WTC11 (cell line): ENCODE measurements around the gene COPS9. TPM values are rescaled to one million over a fixed set of nuclear protein-coding genes. Genes with fewer than 3 reads are reported as not detected.

Experiments used
- ATAC-seq: fragments of 200-7000 bp; cut with Tn5 transposase; 2 replicates; pipeline ENCODE4 v1.10.0; 2021; ENCODE audit warnings: mild to moderate bottlenecking, moderate library complexity
- CTCF ChIA-PET: fragments of 300-600 bp; sonication (Branson Sonifier 250); formaldehyde crosslinking; loops from one replicate; lab custom pipeline; 2021; ENCODE audit warnings: antibody characterized with exemption; lab: Charles Lee
- POLR2A ChIA-PET: fragments of 350-600 bp; sonication (Branson Sonifier 250); formaldehyde crosslinking; loops from one replicate; lab custom pipeline; 2021; ENCODE audit warnings: antibody characterized with exemption; lab: Charles Lee
- DNase-seq: peaks from one replicate; pipeline ENCODE4 v3.0.0; 2021; ENCODE audit warnings: low spot score
- H3K27ac Mint-ChIP-seq: 2 replicates; pipeline ENCODE4 v1.8.0; 2021; ENCODE audit warnings: mixed read lengths
- H3K27me3 Mint-ChIP-seq: 2 replicates; pipeline ENCODE4 v1.8.0; 2021; ENCODE audit warnings: low read depth, mild to moderate bottlenecking, moderate library complexity, mixed read lengths
- H3K36me3 Mint-ChIP-seq: 2 replicates; pipeline ENCODE4 v1.8.0; 2021; ENCODE audit warnings: mixed read lengths
- H3K4me1 Mint-ChIP-seq: 2 replicates; pipeline ENCODE4 v1.8.0; 2022; ENCODE audit warnings: mixed read lengths
- H3K4me3 Mint-ChIP-seq: 2 replicates; pipeline ENCODE4 v1.8.0; 2021; ENCODE audit warnings: mild to moderate bottlenecking, moderate library complexity, mixed read lengths
- H3K9me3 Mint-ChIP-seq: 2 replicates; pipeline ENCODE4 v1.8.0; 2021; ENCODE audit warnings: mixed read lengths
- ESRRA ChIP-seq: sonication (generic); formaldehyde crosslinking; IDR thresholded peaks from 2 replicates; pipeline ENCODE4 v1.8.1; 2022; ENCODE audit warnings: mild to moderate bottlenecking, missing genetic modification reagents, borderline replicate concordance
- FOXP1 ChIP-seq: sonication (generic); formaldehyde crosslinking; IDR thresholded peaks from 2 replicates; pipeline ENCODE4 v1.8.0; 2022; ENCODE audit warnings: missing genetic modification reagents, mild to moderate bottlenecking, moderate library complexity, borderline replicate concordance
- GTF2I ChIP-seq: fragments of 250-450 bp; sonication (Bioruptor Pico); conservative IDR thresholded peaks from 2 replicates; pipeline ENCODE4 v1.4.0; 2021; ENCODE audit warnings: mild to moderate bottlenecking
- NFYB ChIP-seq: sonication (generic); formaldehyde crosslinking; conservative IDR thresholded peaks from 2 replicates; pipeline ENCODE4 v1.8.0; 2022; ENCODE audit warnings: low read depth, missing genetic modification reagents
- NR1H2 ChIP-seq: sonication (generic); formaldehyde crosslinking; IDR thresholded peaks from 2 replicates; pipeline ENCODE4 v1.9.0; 2021; ENCODE audit warnings: mild to moderate bottlenecking, moderate library complexity, missing genetic modification reagents
- RELA ChIP-seq: sonication (generic); formaldehyde crosslinking; IDR thresholded peaks from 2 replicates; pipeline ENCODE4 v1.8.1; 2022; ENCODE audit warnings: missing genetic modification reagents, mild to moderate bottlenecking, borderline replicate concordance
- SMAD3 ChIP-seq: sonication (generic); formaldehyde crosslinking; IDR thresholded peaks from 2 replicates; pipeline ENCODE4 v1.8.0; 2022; ENCODE audit warnings: missing genetic modification reagents, mild to moderate bottlenecking, borderline replicate concordance
- SOX15 ChIP-seq: fragments of 250-450 bp; sonication (Bioruptor Pico); IDR thresholded peaks from 2 replicates; pipeline ENCODE4 v1.9.0; 2021; ENCODE audit warnings: mild to moderate bottlenecking
- ZNF317 ChIP-seq: sonication (generic); formaldehyde crosslinking; IDR thresholded peaks from 2 replicates; pipeline ENCODE4 v1.8.1; 2023; ENCODE audit warnings: low read depth, mild to moderate bottlenecking, moderate library complexity, missing genetic modification reagents, borderline replicate concordance
- ZNF416 ChIP-seq: fragments of 250-450 bp; sonication (Bioruptor Pico); IDR thresholded peaks from 2 replicates; pipeline ENCODE4 v1.9.0; 2021; ENCODE audit warnings: mild to moderate bottlenecking, inconsistent platforms
- ZNF423 ChIP-seq: fragments of 250-450 bp; sonication (Bioruptor Pico); IDR thresholded peaks from 2 replicates; pipeline ENCODE4 v2.1.2; 2022; ENCODE audit warnings: mild to moderate bottlenecking, moderate library complexity
- total RNA-seq: library from RNA; stranded (reverse); gene quantifications from 3 replicates; pipeline ENCODE4 v1.2.3, GENCODE V29; 2021
- TF ChIP-seq, protein P1 (sequence below): sonication (generic); formaldehyde crosslinking; IDR thresholded peaks from 2 replicates; pipeline ENCODE4 v1.8.0; 2023; ENCODE audit warnings: missing genetic modification reagents
- TF ChIP-seq, protein P2 (sequence below): fragments of 250-450 bp; sonication (Bioruptor Pico); IDR thresholded peaks from 2 replicates; pipeline ENCODE4 v1.9.0; 2021; ENCODE audit warnings: mild to moderate bottlenecking, borderline replicate concordance
- TF ChIP-seq, protein P3 (sequence below): sonication (generic); formaldehyde crosslinking; IDR thresholded peaks from 2 replicates; pipeline ENCODE4 v1.8.1; 2022; ENCODE audit warnings: mild to moderate bottlenecking, missing genetic modification reagents, moderate library complexity, borderline replicate concordance
- TF ChIP-seq, protein P4 (sequence below): sonication (generic); formaldehyde crosslinking; IDR thresholded peaks from 2 replicates; pipeline ENCODE4 v1.8.1; 2023; ENCODE audit warnings: mild to moderate bottlenecking, moderate library complexity, missing genetic modification reagents
- TF ChIP-seq, protein P5 (sequence below): sonication (generic); formaldehyde crosslinking; IDR thresholded peaks from 2 replicates; pipeline ENCODE4 v1.8.1; 2022; ENCODE audit warnings: mild to moderate bottlenecking, moderate library complexity, missing genetic modification reagents
- TF ChIP-seq, protein P6 (sequence below): sonication (generic); formaldehyde crosslinking; IDR thresholded peaks from 2 replicates; pipeline ENCODE4 v1.8.1; 2023; ENCODE audit warnings: mild to moderate bottlenecking, missing genetic modification reagents, borderline replicate concordance

Gene COPS9
- total RNA-seq, 1 experiment from 2014 or later, result 142 TPM

DNA sequence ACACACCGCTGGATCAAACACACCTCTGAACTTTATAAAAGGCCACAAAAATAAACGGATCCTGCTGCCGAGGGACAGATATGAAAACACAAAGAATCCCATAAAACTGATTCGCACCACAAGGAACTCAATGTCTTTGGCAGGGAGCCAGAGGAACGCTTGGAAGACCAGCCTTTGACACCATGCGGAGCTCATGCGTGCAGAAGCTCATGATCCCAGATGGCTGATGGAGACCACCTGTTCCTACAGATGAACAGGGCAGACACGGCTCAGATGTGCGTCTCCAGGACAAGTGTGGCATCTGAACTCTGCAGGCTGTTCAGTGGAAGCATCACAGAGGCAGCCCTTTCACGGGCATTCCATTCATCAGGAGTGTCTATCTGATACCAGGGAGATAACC is 24.9 kb downstream of the COPS9 start:
- ATAC-seq (no peak), DNase-seq (no peak)
- Mint-ChIP-seq H3K27me3 (no peaks in the 10 kb centered on the region; the same call in 1 of the 2 replicates), H3K4me3 (no peak overlapping the region), H3K9me3 (peaks cover 8% of the 10 kb centered on the region; the same call in 1 of the 2 replicates), H3K27ac (no peak overlapping the region), H3K4me1 (peaks cover 6% of the 10 kb centered on the region)
- ChIA-PET CTCF (interaction anchor here (2.7 kb wide), 1 partner anchor 51 kb away, joined by 9 read pairs; no protein-coding TSS in a partner anchor), POLR2A (no interaction called here)
- no peak for TF ChIP-seq NR1H2
- TF ChIP-seq RELA (CRISPR knock-in tag), result no peak
- TF ChIP-seq, protein P1, sequence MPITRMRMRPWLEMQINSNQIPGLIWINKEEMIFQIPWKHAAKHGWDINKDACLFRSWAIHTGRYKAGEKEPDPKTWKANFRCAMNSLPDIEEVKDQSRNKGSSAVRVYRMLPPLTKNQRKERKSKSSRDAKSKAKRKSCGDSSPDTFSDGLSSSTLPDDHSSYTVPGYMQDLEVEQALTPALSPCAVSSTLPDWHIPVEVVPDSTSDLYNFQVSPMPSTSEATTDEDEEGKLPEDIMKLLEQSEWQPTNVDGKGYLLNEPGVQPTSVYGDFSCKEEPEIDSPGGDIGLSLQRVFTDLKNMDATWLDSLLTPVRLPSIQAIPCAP, result no peak
- TF ChIP-seq SOX15 (CRISPR knock-in tag), result no peak
- TF ChIP-seq GTF2I (CRISPR knock-in tag), result no peak
- TF ChIP-seq SMAD3, result no peak
- TF ChIP-seq, protein P2, sequence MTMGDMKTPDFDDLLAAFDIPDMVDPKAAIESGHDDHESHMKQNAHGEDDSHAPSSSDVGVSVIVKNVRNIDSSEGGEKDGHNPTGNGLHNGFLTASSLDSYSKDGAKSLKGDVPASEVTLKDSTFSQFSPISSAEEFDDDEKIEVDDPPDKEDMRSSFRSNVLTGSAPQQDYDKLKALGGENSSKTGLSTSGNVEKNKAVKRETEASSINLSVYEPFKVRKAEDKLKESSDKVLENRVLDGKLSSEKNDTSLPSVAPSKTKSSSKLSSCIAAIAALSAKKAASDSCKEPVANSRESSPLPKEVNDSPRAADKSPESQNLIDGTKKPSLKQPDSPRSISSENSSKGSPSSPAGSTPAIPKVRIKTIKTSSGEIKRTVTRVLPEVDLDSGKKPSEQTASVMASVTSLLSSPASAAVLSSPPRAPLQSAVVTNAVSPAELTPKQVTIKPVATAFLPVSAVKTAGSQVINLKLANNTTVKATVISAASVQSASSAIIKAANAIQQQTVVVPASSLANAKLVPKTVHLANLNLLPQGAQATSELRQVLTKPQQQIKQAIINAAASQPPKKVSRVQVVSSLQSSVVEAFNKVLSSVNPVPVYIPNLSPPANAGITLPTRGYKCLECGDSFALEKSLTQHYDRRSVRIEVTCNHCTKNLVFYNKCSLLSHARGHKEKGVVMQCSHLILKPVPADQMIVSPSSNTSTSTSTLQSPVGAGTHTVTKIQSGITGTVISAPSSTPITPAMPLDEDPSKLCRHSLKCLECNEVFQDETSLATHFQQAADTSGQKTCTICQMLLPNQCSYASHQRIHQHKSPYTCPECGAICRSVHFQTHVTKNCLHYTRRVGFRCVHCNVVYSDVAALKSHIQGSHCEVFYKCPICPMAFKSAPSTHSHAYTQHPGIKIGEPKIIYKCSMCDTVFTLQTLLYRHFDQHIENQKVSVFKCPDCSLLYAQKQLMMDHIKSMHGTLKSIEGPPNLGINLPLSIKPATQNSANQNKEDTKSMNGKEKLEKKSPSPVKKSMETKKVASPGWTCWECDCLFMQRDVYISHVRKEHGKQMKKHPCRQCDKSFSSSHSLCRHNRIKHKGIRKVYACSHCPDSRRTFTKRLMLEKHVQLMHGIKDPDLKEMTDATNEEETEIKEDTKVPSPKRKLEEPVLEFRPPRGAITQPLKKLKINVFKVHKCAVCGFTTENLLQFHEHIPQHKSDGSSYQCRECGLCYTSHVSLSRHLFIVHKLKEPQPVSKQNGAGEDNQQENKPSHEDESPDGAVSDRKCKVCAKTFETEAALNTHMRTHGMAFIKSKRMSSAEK (CRISPR knock-in tag), result no peak
- TF ChIP-seq, protein P3, sequence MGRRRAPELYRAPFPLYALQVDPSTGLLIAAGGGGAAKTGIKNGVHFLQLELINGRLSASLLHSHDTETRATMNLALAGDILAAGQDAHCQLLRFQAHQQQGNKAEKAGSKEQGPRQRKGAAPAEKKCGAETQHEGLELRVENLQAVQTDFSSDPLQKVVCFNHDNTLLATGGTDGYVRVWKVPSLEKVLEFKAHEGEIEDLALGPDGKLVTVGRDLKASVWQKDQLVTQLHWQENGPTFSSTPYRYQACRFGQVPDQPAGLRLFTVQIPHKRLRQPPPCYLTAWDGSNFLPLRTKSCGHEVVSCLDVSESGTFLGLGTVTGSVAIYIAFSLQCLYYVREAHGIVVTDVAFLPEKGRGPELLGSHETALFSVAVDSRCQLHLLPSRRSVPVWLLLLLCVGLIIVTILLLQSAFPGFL, result no peak
- no peak for TF ChIP-seq NFYB (CRISPR knock-in tag)
- TF ChIP-seq ZNF317 (CRISPR knock-in tag), result no peak
- TF ChIP-seq, protein P4, sequence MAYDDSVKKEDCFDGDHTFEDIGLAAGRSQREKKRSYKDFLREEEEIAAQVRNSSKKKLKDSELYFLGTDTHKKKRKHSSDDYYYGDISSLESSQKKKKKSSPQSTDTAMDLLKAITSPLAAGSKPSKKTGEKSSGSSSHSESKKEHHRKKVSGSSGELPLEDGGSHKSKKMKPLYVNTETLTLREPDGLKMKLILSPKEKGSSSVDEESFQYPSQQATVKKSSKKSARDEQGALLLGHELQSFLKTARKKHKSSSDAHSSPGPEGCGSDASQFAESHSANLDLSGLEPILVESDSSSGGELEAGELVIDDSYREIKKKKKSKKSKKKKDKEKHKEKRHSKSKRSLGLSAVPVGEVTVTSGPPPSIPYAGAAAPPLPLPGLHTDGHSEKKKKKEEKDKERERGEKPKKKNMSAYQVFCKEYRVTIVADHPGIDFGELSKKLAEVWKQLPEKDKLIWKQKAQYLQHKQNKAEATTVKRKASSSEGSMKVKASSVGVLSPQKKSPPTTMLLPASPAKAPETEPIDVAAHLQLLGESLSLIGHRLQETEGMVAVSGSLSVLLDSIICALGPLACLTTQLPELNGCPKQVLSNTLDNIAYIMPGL (CRISPR knock-in tag), result no peak
- TF ChIP-seq, protein P5, sequence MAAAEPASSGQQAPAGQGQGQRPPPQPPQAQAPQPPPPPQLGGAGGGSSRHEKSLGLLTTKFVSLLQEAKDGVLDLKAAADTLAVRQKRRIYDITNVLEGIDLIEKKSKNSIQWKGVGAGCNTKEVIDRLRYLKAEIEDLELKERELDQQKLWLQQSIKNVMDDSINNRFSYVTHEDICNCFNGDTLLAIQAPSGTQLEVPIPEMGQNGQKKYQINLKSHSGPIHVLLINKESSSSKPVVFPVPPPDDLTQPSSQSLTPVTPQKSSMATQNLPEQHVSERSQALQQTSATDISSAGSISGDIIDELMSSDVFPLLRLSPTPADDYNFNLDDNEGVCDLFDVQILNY, result no peak
- TF ChIP-seq, protein P6, sequence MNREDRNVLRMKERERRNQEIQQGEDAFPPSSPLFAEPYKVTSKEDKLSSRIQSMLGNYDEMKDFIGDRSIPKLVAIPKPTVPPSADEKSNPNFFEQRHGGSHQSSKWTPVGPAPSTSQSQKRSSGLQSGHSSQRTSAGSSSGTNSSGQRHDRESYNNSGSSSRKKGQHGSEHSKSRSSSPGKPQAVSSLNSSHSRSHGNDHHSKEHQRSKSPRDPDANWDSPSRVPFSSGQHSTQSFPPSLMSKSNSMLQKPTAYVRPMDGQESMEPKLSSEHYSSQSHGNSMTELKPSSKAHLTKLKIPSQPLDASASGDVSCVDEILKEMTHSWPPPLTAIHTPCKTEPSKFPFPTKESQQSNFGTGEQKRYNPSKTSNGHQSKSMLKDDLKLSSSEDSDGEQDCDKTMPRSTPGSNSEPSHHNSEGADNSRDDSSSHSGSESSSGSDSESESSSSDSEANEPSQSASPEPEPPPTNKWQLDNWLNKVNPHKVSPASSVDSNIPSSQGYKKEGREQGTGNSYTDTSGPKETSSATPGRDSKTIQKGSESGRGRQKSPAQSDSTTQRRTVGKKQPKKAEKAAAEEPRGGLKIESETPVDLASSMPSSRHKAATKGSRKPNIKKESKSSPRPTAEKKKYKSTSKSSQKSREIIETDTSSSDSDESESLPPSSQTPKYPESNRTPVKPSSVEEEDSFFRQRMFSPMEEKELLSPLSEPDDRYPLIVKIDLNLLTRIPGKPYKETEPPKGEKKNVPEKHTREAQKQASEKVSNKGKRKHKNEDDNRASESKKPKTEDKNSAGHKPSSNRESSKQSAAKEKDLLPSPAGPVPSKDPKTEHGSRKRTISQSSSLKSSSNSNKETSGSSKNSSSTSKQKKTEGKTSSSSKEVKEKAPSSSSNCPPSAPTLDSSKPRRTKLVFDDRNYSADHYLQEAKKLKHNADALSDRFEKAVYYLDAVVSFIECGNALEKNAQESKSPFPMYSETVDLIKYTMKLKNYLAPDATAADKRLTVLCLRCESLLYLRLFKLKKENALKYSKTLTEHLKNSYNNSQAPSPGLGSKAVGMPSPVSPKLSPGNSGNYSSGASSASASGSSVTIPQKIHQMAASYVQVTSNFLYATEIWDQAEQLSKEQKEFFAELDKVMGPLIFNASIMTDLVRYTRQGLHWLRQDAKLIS (CRISPR knock-in tag), result no peak
- no peak for TF ChIP-seq ZNF423 (CRISPR knock-in tag)
- no peak for TF ChIP-seq FOXP1 (CRISPR knock-in tag)
- TF ChIP-seq ZNF416 (CRISPR knock-in tag), result no peak
- no peak for TF ChIP-seq ESRRA
- TF ChIP-seq, all 79 proteins: peak for 0
- no peaks in the 10 kb centered on the region for H3K36me3 Mint-ChIP-seq
